HCT116 (cell line): ENCODE data around the gene IL1RAPL2.

ENCODE experiments used
- CBX3 ChIP-seq: IDR thresholded peaks from 2 replicates; pipeline ENCODE4 v1.6.1; 2012; ENCODE audit warnings: low read depth
- CEBPB ChIP-seq: IDR thresholded peaks from 2 replicates; pipeline ENCODE4 v1.6.1; 2012; ENCODE audit warnings: low read depth
- CTCF ChIP-seq, 3 experiments: fragments of 200-600 bp in 1 of 3; sonication (generic) in 1 of 3; IDR thresholded peaks in 2 of 3; conservative IDR thresholded peaks in 1 of 3; 2 replicates each; pipeline ENCODE4 v1.5.1; 2012 to 2017; ENCODE audit warnings: low read depth in 2 of 3, low read length in 2 of 3, antibody characterized with exemption in 1 of 3, borderline replicate concordance in 1 of 3, control low read depth in 1 of 3, mild to moderate bottlenecking in 1 of 3, mixed read lengths in 1 of 3, mixed run types in 1 of 3, moderate library complexity in 1 of 3; ENCODE audit not compliant: insufficient read depth in 1 of 3
- EZH2 ChIP-seq: fragments of 200-600 bp; sonication (generic); IDR thresholded peaks from 2 replicates; pipeline ENCODE4 v1.6.1; 2017; ENCODE audit warnings: antibody characterized with exemption, mixed run types
- EZH2phosphoT487 ChIP-seq: fragments of 200-600 bp; IDR thresholded peaks from 2 replicates; pipeline ENCODE4 v1.6.1; 2018; ENCODE audit warnings: antibody characterized with exemption, borderline replicate concordance
- JUND ChIP-seq: IDR thresholded peaks from 2 replicates; pipeline ENCODE4 v1.6.1; 2012
- MAX ChIP-seq: IDR thresholded peaks from 2 replicates; pipeline ENCODE4 v1.6.1; 2012
- POLR2AphosphoS5 ChIP-seq: IDR thresholded peaks from 2 replicates; pipeline ENCODE4 v1.6.1; 2011; ENCODE audit warnings: mild to moderate bottlenecking, low read depth, low read length, moderate library complexity
- SP1 ChIP-seq: IDR thresholded peaks from 2 replicates; pipeline ENCODE4 v1.6.1; 2012; ENCODE audit warnings: low read depth

GRCh38 chrX:104842646-104843045 lies 276.6 kb downstream of the IL1RAPL2 start:
- TF ChIP-seq SP1 (no peak), CTCF (IDR thresholded peaks at IDR 0.05 in 2 of 3, conservative IDR thresholded peaks at IDR 0.05 in 1 of 3; ENCODE audit: borderline replicate concordance in 1 of 3, insufficient read depth in 1 of 3, low read depth in 2 of 3, low read length in 2 of 3) (no peak), EZH2 (no peak), CEBPB (no peak), MAX (no peak), CBX3 (no peak), JUND (no peak), EZH2phosphoT487 (no peak), POLR2AphosphoS5 (no peak)
